HepG2 (cell line): ENCODE data around the gene SIK3. TPM values are rescaled to one million over a fixed set of nuclear protein-coding genes. Genes with fewer than 3 reads are reported as not detected.

Experiments used
- ARNT2 ChIP-seq: sonication (generic); formaldehyde crosslinking; IDR thresholded peaks from 2 replicates; pipeline ENCODE4 v1.8.0; 2022; ENCODE audit warnings: mild to moderate bottlenecking, low read depth, missing genetic modification reagents, moderate library complexity
- EP300 ChIP-seq, 3 experiments: sonication (generic) in 1 of 3; formaldehyde crosslinking in 1 of 3; IDR thresholded peaks; 2 replicates each; pipeline versions ENCODE4 v1.5.1 to v1.6.1; 2011 to 2020; ENCODE audit warnings: low read depth in 2 of 3, low read length in 2 of 3, borderline replicate concordance in 1 of 3, improper control_type of control experiment in 1 of 3, mild to moderate bottlenecking in 1 of 3, missing genetic modification reagents in 1 of 3, moderate library complexity in 1 of 3
- FOXJ3 ChIP-seq: sonication (generic); formaldehyde crosslinking; IDR thresholded peaks from 2 replicates; pipeline ENCODE4 v1.4.0; 2020; ENCODE audit warnings: missing genetic modification reagents, mild to moderate bottlenecking, borderline replicate concordance
- FOXO4 ChIP-seq: sonication (generic); formaldehyde crosslinking; conservative IDR thresholded peaks from 2 replicates; pipeline ENCODE4 v1.8.1; 2023; ENCODE audit warnings: missing genetic modification reagents
- HMGXB4 ChIP-seq, 2 experiments: sonication (generic) in 1 of 2; formaldehyde crosslinking in 1 of 2; IDR thresholded peaks; 2 replicates each; pipeline versions ENCODE4 v1.4.0 to v1.6.1; 2018 to 2020; ENCODE audit warnings: missing genetic modification reagents in 2 of 2, borderline replicate concordance in 1 of 2, low read depth in 1 of 2, mild to moderate bottlenecking in 1 of 2, missing biosample characterization in 1 of 2
- KIAA2018 ChIP-seq: sonication (generic); formaldehyde crosslinking; IDR thresholded peaks from 2 replicates; pipeline ENCODE4 v1.5.0; 2020; ENCODE audit warnings: mild to moderate bottlenecking, missing genetic modification reagents, borderline replicate concordance
- NCOA1 ChIP-seq: sonication (generic); formaldehyde crosslinking; IDR thresholded peaks from 2 replicates; pipeline ENCODE4 v1.9.0; 2021; ENCODE audit warnings: missing genetic modification reagents
- NR2F2 ChIP-seq: IDR thresholded peaks from 2 replicates; pipeline ENCODE4 v1.6.1; 2012; ENCODE audit warnings: low read depth, inconsistent platforms, borderline replicate concordance
- NRL ChIP-seq: sonication (generic); formaldehyde crosslinking; IDR thresholded peaks from 2 replicates; pipeline ENCODE4 v1.5.0; 2020; ENCODE audit warnings: missing genetic modification reagents, mild to moderate bottlenecking, moderate library complexity, borderline replicate concordance
- SP1 ChIP-seq, 2 experiments: fragments of 450-650 bp in 1 of 2; sonication (generic) in 1 of 2; formaldehyde crosslinking in 1 of 2; IDR thresholded peaks; 2 replicates each; pipeline versions ENCODE4 v1.4.0 to v1.6.1; 2016 to 2020; ENCODE audit warnings: missing genetic modification reagents in 1 of 2
- SRSF4 ChIP-seq: fragments of 200-400 bp; formaldehyde crosslinking; IDR thresholded peaks from one replicate; pipeline ENCODE4 v1.6.1; 2018; ENCODE audit warnings: mild to moderate bottlenecking, low read depth, low read length, moderate library complexity; ENCODE audit not compliant: poor library complexity, severe bottlenecking
- TCF7 ChIP-seq: sonication (generic); IDR thresholded peaks from 2 replicates; pipeline ENCODE4 v1.6.1; 2016; ENCODE audit warnings: antibody characterized with exemption, low read depth
- ZNF317 ChIP-seq: sonication (generic); formaldehyde crosslinking; IDR thresholded peaks from 2 replicates; pipeline ENCODE4 v1.5.0; 2020; ENCODE audit warnings: mild to moderate bottlenecking, missing genetic modification reagents
- ZNF446 ChIP-seq: sonication (generic); formaldehyde crosslinking; IDR thresholded peaks from 2 replicates; pipeline ENCODE4 v1.5.0; 2020; ENCODE audit warnings: mild to moderate bottlenecking, missing genetic modification reagents
- polyA plus RNA-seq, 8 experiments: library from polyadenylated mRNA; depleted of rRNA in 3 of 8; stranded (reverse) in 7 of 8; unstranded in 1 of 8; fragments of >200 nt; fragmentation: Illumina TruSeq in 4 of 8; extraction: Trizol in 4 of 8; gene quantifications; 2 replicates each; pipeline versions ENCODE4 v1.2.1 to v1.2.3, GENCODE V29; 2011 to 2016; ENCODE audit warnings: low read depth in 4 of 8, missing spikeins in 1 of 8, mixed read lengths in 1 of 8; ENCODE audit not compliant: insufficient read depth in 1 of 8
- total RNA-seq, 5 experiments: library from RNA; depleted of rRNA; stranded (reverse); fragments of >200 nt; fragmentation: Illumina TruSeq; extraction: Trizol; gene quantifications; 2 replicates each; pipeline ENCODE4 v1.2.3, GENCODE V29; 2016; ENCODE audit warnings: low read depth in 1 of 5

SIK3 gene
- total and polyA plus RNA-seq, 2 of the 13 experiments (the other 11 are each of a cell fraction or from before 2014, with no cell fraction given), result 5.7 to 9.8 TPM

GRCh38 chr11:117097389-117098268, 599 bp downstream of the SIK3 start (continued):
- TF ChIP-seq SP1 (IDR thresholded peaks at IDR 0.05) (no peak), SP1 (CRISPR knock-in tag; IDR thresholded peaks at IDR 0.05) (no peak), NRL (CRISPR knock-in tag) (no peak), ARNT2 (no peak), NCOA1 (CRISPR knock-in tag) (no peak), ZNF446 (CRISPR knock-in tag) (no peak), KIAA2018 (CRISPR knock-in tag) (no peak), SRSF4 (no peak), ZNF317 (CRISPR knock-in tag) (no peak), HMGXB4 (CRISPR knock-in tag; IDR thresholded peaks at IDR 0.05; ENCODE audit: borderline replicate concordance in 1 of 2, low read depth in 1 of 2) (0 out of 4 replicates have a peak, but pooled peaks of 1 of the 2 experiments have one; percentile 7), EP300 (IDR thresholded peaks at IDR 0.05; ENCODE audit: low read depth in 2 of 2, low read length in 2 of 2) (no peak), EP300 (CRISPR knock-in tag; IDR thresholded peaks at IDR 0.05; ENCODE audit: borderline replicate concordance) (no peak), FOXJ3 (no peak), TCF7 (no peak), NR2F2 (no peak), FOXO4 (CRISPR knock-in tag) (no peak)
